ENCODE measurements around the gene INSIG1. TPM values are rescaled to one million over a fixed set of nuclear protein-coding genes. Genes with fewer than 3 reads are reported as not detected.

Gene INSIG1
- total and polyA plus RNA-seq, 8 donors: 13.5 to 170 (median 21.4) TPM

DNA sequence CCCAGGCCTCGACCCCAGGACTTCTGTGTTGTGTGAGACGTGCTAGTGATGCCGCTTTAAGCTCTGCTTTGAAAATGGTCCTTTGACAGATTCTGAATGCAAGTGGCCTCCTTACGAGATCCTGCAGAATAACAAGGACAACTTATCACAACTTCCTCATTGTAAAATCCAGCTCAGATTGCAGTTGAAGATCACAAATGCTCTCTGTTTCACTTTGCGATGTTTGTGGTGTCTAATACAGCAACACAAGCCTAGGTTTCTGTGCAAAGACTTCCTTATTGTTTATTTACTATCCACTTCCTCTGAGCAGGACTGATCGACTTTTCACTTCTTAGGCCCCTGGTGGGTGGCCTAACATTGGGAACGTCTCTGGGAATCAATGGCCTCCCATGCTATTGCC is 31.7 kb upstream of the INSIG1 start:
- H3K4me1 ChIP-seq: no peaks in the 10 kb centered on the region
- H3K9me3 ChIP-seq: no peaks in the 10 kb centered on the region
- no peak overlapping the region for H3K27ac ChIP-seq
- no peak overlapping the region for H3K4me3 ChIP-seq
- DNase-seq (no peak), ATAC-seq (no peak)
- peaks cover 0 to 23% of the 10 kb centered on the region in 2 donors for H3K27me3 ChIP-seq
- intact Hi-C loops (cut with DNase I): no loop called here
- TF ChIP-seq, protein P1, sequence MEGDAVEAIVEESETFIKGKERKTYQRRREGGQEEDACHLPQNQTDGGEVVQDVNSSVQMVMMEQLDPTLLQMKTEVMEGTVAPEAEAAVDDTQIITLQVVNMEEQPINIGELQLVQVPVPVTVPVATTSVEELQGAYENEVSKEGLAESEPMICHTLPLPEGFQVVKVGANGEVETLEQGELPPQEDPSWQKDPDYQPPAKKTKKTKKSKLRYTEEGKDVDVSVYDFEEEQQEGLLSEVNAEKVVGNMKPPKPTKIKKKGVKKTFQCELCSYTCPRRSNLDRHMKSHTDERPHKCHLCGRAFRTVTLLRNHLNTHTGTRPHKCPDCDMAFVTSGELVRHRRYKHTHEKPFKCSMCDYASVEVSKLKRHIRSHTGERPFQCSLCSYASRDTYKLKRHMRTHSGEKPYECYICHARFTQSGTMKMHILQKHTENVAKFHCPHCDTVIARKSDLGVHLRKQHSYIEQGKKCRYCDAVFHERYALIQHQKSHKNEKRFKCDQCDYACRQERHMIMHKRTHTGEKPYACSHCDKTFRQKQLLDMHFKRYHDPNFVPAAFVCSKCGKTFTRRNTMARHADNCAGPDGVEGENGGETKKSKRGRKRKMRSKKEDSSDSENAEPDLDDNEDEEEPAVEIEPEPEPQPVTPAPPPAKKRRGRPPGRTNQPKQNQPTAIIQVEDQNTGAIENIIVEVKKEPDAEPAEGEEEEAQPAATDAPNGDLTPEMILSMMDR (IDR thresholded peaks at IDR 0.05): no peak
- no peaks in the 10 kb centered on the region for H3K36me3 ChIP-seq

DNA sequence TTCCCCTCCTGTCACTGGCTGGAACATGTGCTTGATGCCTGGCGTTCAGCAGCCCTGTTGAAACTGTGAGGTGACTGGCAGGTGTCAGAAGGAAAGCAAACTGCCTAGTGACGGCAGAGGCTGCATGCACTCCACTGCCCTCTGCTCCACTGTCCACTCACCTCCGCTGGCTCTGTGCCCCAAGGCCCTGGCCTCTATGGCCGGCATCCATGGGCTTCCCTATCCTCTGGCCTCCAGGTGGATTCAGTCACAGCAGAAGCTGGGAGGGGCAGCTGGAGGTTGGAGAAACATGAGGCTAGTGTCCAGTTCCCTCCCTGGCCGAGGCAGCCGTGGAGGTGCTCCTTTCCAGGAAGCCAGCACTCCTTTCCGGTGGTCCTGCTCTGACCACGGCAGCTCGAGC is 31.2 kb upstream of the INSIG1 start:
- Histone ChIP-seq H3K4me3 (no peak overlapping the region), H3K27ac (no peak overlapping the region), H3K9me3 (no peaks in the 10 kb centered on the region), H3K4me1 (no peaks in the 10 kb centered on the region), H3K36me3 (no peaks in the 10 kb centered on the region), H3K27me3 (peaks cover 0 to 20% of the 10 kb centered on the region in 2 donors)
- TF ChIP-seq, protein P1 (IDR thresholded peaks at IDR 0.05): no peak
- DNase-seq (no peak), ATAC-seq (no peak)
- intact Hi-C loops (cut with DNase I): no loop called here

DNA sequence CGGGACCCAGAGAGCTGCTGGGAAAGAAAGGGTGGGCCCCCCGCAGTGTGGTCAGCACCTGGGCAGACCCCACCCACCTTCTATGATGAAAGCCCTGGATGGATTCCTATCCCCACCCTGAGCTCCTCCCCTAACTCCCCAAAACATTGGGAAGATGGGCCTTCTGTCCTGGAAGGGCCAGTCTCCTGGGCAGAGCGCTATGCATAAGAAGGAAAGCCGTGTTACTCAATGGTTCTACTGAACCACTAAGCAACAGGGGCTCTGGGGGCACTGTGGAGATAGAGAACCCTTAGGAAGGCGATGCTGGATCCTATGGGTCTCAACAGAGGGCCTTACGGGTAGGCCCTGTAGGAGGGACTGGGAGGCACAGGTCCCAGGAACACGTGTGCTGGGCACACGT is 30.7 kb upstream of the INSIG1 start:
- no peaks in the 10 kb centered on the region for H3K36me3 ChIP-seq
- ATAC-seq (no peak), DNase-seq (no peak)
- H3K9me3 ChIP-seq: no peaks in the 10 kb centered on the region
- no peaks in the 10 kb centered on the region for H3K4me1 ChIP-seq
- TF ChIP-seq, protein P1 (IDR thresholded peaks at IDR 0.05): no peak
- intact Hi-C loops (cut with DNase I): no loop called here
- no peak overlapping the region for H3K27ac ChIP-seq
- H3K27me3 ChIP-seq: peaks cover 0 to 20% of the 10 kb centered on the region in 2 donors
- no peak overlapping the region for H3K4me3 ChIP-seq

DNA sequence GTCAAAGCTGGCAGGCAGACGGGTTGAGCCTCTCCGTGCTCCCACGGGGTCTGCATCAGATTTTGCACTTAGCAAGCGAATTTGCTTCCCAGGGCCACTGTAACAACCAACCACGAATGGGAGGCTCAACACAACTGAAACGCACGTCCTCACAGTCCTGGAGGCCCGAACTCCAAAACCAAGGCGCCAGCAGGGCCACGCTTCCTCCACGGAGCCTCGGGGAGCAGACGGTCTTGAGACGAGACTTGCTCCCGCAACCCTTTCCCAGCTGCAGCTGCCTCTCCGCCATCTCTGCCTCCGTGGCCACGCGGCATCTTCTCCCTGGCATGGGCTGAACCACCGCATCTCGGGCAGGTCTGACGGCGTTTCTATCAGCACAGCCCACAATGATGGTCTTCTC is 30.2 kb upstream of the INSIG1 start:
- H3K4me3 ChIP-seq: no peak overlapping the region
- DNase-seq (no peak), ATAC-seq (no peak)
- H3K4me1 ChIP-seq: no peaks in the 10 kb centered on the region
- TF ChIP-seq, protein P1 (IDR thresholded peaks at IDR 0.05): no peak
- H3K27ac ChIP-seq: no peak overlapping the region
- intact Hi-C loops (cut with DNase I): no loop called here
- H3K27me3 ChIP-seq: peaks cover 0 to 18% of the 10 kb centered on the region in 2 donors
- no peaks in the 10 kb centered on the region for H3K36me3 ChIP-seq
- no peaks in the 10 kb centered on the region for H3K9me3 ChIP-seq

DNA sequence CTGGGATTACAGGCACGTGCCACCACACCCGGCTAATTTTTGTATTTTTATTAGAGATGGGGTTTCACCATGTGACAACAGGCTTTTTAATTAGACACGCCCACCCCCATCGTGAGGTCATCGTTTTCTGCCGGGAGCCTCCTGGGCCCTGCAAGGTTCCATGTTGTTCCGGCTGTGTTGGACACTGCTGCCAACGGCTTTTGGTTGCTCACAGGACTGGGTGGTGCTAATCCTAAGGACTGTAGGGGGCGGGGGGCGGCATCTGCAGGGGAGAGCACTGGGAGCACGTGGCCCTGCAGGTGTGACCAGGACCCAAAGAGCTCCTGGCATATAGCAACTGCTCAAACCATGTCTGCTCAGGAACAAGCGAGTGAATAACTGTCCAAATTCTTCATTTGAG is 29.5 kb upstream of the INSIG1 start:
- H3K36me3 ChIP-seq: no peaks in the 10 kb centered on the region
- DNase-seq (no peak), ATAC-seq (no peak)
- H3K4me1 ChIP-seq: no peaks in the 10 kb centered on the region
- no peak overlapping the region for H3K4me3 ChIP-seq
- peaks cover 0 to 10% of the 10 kb centered on the region in 2 donors for H3K27me3 ChIP-seq
- no peak overlapping the region for H3K27ac ChIP-seq
- TF ChIP-seq, protein P1 (IDR thresholded peaks at IDR 0.05): no peak
- intact Hi-C loops (cut with DNase I): no loop called here
- H3K9me3 ChIP-seq: no peaks in the 10 kb centered on the region

All from left lung (tissue), 10 donors.